CD4-positive, alpha-beta T cell (primary cell): ENCODE results near the gene TIMM13. TPM values are rescaled to one million over a fixed set of nuclear protein-coding genes. Genes with fewer than 3 reads are reported as not detected.

Source experiments
- ATAC-seq: fragments of 200-7000 bp; cut with Tn5 transposase; one replicate; pipeline ENCODE4 v1.10.0; 2022; ENCODE audit warnings: mild to moderate bottlenecking; ENCODE audit not compliant: poor library complexity
- CTCF ChIA-PET: fragments of 350-600 bp; sonication (Branson Sonifier 250); formaldehyde crosslinking; loops from one replicate; lab custom pipeline; 2021; ENCODE audit warnings: antibody characterized with exemption, inconsistent platforms; lab: Charles Lee
- POLR2A ChIA-PET: fragments of 350-600 bp; sonication (Branson Sonifier 250); formaldehyde crosslinking; loops from one replicate; lab custom pipeline; 2021; ENCODE audit warnings: antibody characterized with exemption, inconsistent platforms; lab: Charles Lee
- DNase-seq, 14 experiments: peaks; one replicate each; pipeline ENCODE4 v3.0.0-alpha.2; 2013 to 2020; ENCODE audit warnings: mixed read lengths in 2 of 14
- H3K27ac ChIP-seq, 2 donors: one replicate each; pipeline versions ENCODE4 v1.5.1 to v1.7.0; 2013; ENCODE audit warnings: low read length in 2 of 2, low read depth in 1 of 2, mild to moderate bottlenecking in 1 of 2
- H3K27me3 ChIP-seq, 2 experiments: 1 replicate in 1 of 2; 2 replicates in 1 of 2; pipeline versions ENCODE4 v1.6.1 to v1.7.0; 2013; ENCODE audit warnings: low read length in 2 of 2, control low read depth in 1 of 2, mild to moderate bottlenecking in 1 of 2, moderate library complexity in 1 of 2; ENCODE audit not compliant: insufficient read depth in 2 of 2, control insufficient read depth in 1 of 2
- H3K36me3 ChIP-seq: one replicate; pipeline ENCODE4 v1.6.1; 2013; ENCODE audit warnings: low read length, control low read depth; ENCODE audit not compliant: insufficient read depth
- H3K4me1 ChIP-seq: one replicate; pipeline ENCODE4 v1.6.1; 2013; ENCODE audit warnings: low read length, control low read depth; ENCODE audit not compliant: insufficient read depth
- H3K4me3 ChIP-seq: one replicate; pipeline ENCODE4 v1.5.1; 2013; ENCODE audit warnings: mild to moderate bottlenecking, low read length, moderate library complexity
- H3K9me3 ChIP-seq, 2 experiments: 1 replicate in 1 of 2; 2 replicates in 1 of 2; pipeline versions ENCODE4 v1.6.1 to v1.7.0; 2013; ENCODE audit warnings: low read length in 2 of 2, mild to moderate bottlenecking in 2 of 2, control low read depth in 1 of 2, moderate library complexity in 1 of 2; ENCODE audit not compliant: control insufficient read depth in 1 of 2, insufficient read depth in 1 of 2
- H3K27ac Mint-ChIP-seq: one replicate; pipeline ENCODE4 v1.8.0; 2020; ENCODE audit warnings: mixed read lengths
- H3K27me3 Mint-ChIP-seq: one replicate; pipeline ENCODE4 v1.8.0; 2021; ENCODE audit warnings: mixed read lengths
- H3K36me3 Mint-ChIP-seq: one replicate; pipeline ENCODE4 v1.8.0; 2021; ENCODE audit warnings: low read depth, mixed read lengths
- H3K4me1 Mint-ChIP-seq: one replicate; pipeline ENCODE4 v1.8.0; 2021; ENCODE audit warnings: low read depth, mixed read lengths
- H3K4me3 Mint-ChIP-seq: one replicate; pipeline ENCODE4 v1.8.0; 2020; ENCODE audit warnings: mild to moderate bottlenecking, mixed read lengths
- H3K9me3 Mint-ChIP-seq: one replicate; pipeline ENCODE4 v1.8.0; 2020; ENCODE audit warnings: mixed read lengths
- intact Hi-C, 2 experiments: fragments of 100-400 bp; cut with DNase I in 1 of 2; cut with micrococcal nuclease in 1 of 2; formaldehyde crosslinking; loops; one replicate each; pipeline versions ENCODE4 v1.15.1 to v1.9.0; 2023 to 2025; cut with DNase I, micrococcal nuclease
- total RNA-seq, 174 experiments: library from RNA in 2 of 174; stranded (reverse) in 2 of 174; gene quantifications; one replicate each; pipeline ENCODE4 v1.2.3 and lab custom pipeline; 2021 to 2026
- TF ChIP-seq, protein P1 (sequence below): fragments of 200-600 bp; IDR thresholded peaks from one replicate; pipeline ENCODE4 v1.8.0; 2022; ENCODE audit warnings: antibody characterized with exemption, mild to moderate bottlenecking

TIMM13 gene
- total RNA-seq, 2 experiments from 2014 or later = 17.3 to 22.3 TPM

DNA sequence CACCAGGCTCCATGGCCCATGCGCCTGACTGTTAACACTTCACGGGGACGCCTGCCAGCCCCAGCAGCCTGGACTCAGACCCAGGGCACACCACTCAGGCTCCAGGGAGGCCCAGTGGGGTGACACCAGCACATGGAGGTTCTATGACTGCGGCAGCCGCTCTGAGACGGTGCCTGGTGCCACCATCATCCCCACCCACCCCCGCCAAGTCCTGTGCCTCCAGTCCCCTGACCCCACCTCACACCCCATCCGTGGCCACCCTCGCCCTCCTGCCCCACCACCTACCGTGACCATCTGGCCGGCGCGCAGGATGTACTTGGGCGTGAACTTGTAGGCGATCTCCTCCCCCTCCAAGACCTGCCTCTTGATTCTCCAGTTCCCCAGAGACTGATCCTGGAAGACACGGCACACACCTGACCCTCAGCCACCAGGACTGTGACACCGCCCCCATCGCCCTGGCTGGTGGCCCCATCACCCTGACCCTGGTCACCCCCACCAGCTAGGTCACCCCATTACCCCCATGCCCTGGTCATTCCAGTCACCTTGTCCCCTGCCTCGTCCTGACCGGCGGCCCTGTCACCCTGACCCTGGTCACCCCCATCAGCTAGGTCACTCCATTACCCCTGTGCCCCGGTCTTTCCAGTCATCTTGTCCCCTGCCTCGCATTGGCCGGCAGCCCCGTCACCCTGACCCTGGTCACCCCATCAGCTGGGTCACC lies 4.9 kb upstream of the TIMM13 start:
- Mint-ChIP-seq H3K4me1 (peaks cover 8% of the 10 kb centered on the region), H3K36me3 (peaks cover 17% of the 10 kb centered on the region), H3K9me3 (no peaks in the 10 kb centered on the region), H3K27me3 (no peaks in the 10 kb centered on the region), H3K4me3 (no peak overlapping the region), H3K27ac (no peak overlapping the region)
- TF ChIP-seq, protein P1, sequence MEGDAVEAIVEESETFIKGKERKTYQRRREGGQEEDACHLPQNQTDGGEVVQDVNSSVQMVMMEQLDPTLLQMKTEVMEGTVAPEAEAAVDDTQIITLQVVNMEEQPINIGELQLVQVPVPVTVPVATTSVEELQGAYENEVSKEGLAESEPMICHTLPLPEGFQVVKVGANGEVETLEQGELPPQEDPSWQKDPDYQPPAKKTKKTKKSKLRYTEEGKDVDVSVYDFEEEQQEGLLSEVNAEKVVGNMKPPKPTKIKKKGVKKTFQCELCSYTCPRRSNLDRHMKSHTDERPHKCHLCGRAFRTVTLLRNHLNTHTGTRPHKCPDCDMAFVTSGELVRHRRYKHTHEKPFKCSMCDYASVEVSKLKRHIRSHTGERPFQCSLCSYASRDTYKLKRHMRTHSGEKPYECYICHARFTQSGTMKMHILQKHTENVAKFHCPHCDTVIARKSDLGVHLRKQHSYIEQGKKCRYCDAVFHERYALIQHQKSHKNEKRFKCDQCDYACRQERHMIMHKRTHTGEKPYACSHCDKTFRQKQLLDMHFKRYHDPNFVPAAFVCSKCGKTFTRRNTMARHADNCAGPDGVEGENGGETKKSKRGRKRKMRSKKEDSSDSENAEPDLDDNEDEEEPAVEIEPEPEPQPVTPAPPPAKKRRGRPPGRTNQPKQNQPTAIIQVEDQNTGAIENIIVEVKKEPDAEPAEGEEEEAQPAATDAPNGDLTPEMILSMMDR = no peak
- no peaks in the 10 kb centered on the region for H3K9me3 ChIP-seq
- ATAC-seq (no peak), DNase-seq (peak in 1 of 14 experiments; percentile 24)
- peaks cover 8% of the 10 kb centered on the region for H3K4me1 ChIP-seq
- ChIA-PET CTCF (no interaction called here), POLR2A (no interaction called here)
- H3K36me3 ChIP-seq = peaks cover 23% of the 10 kb centered on the region
- H3K27me3 ChIP-seq = no peaks in the 10 kb centered on the region
- intact Hi-C loops = no loop called here
- H3K4me3 ChIP-seq = no peak overlapping the region
- no peak overlapping the region for H3K27ac ChIP-seq

DNA sequence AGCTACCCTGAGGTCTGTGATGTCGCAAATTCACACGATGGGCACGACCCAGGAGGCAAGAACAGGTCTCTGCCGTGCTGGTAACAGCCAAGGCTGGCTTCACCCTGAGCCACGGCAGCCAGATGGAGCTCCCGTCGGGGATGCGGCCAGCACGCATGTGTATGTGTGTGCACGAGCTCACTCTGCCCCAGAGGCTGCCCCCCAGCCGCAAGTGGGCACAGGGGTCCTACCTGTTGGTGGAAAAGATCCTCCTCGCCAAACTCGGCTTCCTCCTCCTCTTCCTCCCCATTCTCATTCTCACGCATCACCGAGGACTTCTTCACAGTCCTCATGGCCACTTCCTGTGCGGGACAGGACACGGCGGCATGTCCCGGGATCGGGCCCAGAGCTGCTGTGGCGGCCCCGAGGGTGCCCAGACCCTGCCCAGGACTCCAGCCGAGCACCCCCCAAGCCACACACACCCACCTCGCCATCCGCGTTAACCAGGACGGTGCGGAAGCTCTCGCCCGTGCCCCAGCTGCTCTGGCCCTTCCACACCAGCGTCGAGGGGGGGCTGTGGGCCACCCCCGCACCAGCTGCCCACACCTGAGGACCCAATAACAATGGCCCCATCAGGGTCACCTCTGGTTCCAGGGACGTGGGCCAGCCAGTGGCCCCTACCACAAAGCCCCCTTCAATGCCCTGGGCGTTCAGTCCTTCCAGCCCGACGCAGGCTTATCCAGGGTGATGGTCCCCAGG lies 4.1 kb upstream of the TIMM13 start:
- H3K9me3 ChIP-seq = no peaks in the 10 kb centered on the region
- TF ChIP-seq, protein P1 = no peak
- H3K4me3 ChIP-seq = no peak overlapping the region
- no peak overlapping the region for H3K27ac Mint-ChIP-seq
- H3K4me1 Mint-ChIP-seq = peaks cover 12% of the 10 kb centered on the region
- ChIA-PET POLR2A (no interaction called here), CTCF (no interaction called here)
- no peaks in the 10 kb centered on the region for H3K9me3 Mint-ChIP-seq
- ATAC-seq (no peak), DNase-seq (peak in 1 of 14 experiments; percentile 32)
- no peak overlapping the region for H3K27ac ChIP-seq
- H3K27me3 Mint-ChIP-seq = no peaks in the 10 kb centered on the region
- peaks cover 19% of the 10 kb centered on the region for H3K36me3 Mint-ChIP-seq
- H3K27me3 ChIP-seq = no peaks in the 10 kb centered on the region
- peaks cover 20% of the 10 kb centered on the region for H3K36me3 ChIP-seq
- no peak overlapping the region for H3K4me3 Mint-ChIP-seq
- intact Hi-C loops = no loop called here
- peaks cover 16% of the 10 kb centered on the region for H3K4me1 ChIP-seq

DNA sequence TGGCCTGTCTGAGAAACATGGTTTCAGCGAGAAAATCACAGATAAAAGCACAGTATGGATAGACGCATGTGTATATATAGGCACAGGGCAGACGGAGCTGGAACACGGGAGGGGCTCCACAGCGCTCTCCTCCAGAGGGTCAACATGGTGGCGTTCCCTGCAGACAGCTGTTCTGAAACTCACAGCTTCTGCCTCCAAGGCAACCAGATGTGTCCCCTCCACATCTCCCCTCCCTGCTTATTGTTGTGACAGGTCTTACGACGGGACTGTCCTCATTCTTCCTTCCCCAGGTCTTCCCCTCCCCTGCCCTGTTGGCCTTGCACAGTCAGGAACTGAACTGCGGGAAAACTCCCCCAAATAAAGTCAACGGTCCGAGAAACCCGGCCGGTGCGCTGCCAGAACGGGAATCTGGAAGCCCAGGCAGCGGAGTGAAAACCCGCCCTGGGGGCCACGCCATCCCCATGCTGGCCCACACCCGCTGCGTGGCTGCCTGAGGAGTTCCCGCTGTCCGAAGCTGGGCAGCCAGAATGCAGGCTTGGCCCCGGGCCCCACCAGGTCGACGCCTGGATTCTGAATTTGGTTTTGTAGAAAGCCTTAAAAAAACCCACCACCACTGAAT lies 2.6 kb upstream of the TIMM13 start:
- peaks cover 25% of the 10 kb centered on the region for H3K36me3 ChIP-seq
- no peaks in the 10 kb centered on the region for H3K9me3 ChIP-seq
- ChIA-PET POLR2A (no interaction called here), CTCF (no interaction called here)
- TF ChIP-seq, protein P1 = no peak
- peaks cover 28% of the 10 kb centered on the region for H3K4me1 ChIP-seq
- H3K27ac ChIP-seq = no peak overlapping the region
- peaks cover 10% of the 10 kb centered on the region for H3K36me3 Mint-ChIP-seq
- ATAC-seq (no peak), DNase-seq (no peak)
- no peaks in the 10 kb centered on the region for H3K27me3 Mint-ChIP-seq
- peak overlapping the region; percentile 56 for H3K27ac Mint-ChIP-seq
- H3K9me3 Mint-ChIP-seq = no peaks in the 10 kb centered on the region
- peaks cover 15% of the 10 kb centered on the region for H3K4me1 Mint-ChIP-seq
- no peak overlapping the region for H3K4me3 ChIP-seq
- no peaks in the 10 kb centered on the region for H3K27me3 ChIP-seq
- intact Hi-C loops = loop anchor here in 1 of 2 experiments (5.0 kb wide), 1 partner anchor 103 kb away; the partner anchor contains the start of genes LSM7 and SPPL2B
- peak overlapping the region; percentile 51 for H3K4me3 Mint-ChIP-seq
